ENCODE measurements around the gene NOP56.

Gene NOP56

GRCh38 chr20:2706688-2707352, 54.4 kb downstream of the NOP56 start:
- DNase-seq: no peak

DNA sequence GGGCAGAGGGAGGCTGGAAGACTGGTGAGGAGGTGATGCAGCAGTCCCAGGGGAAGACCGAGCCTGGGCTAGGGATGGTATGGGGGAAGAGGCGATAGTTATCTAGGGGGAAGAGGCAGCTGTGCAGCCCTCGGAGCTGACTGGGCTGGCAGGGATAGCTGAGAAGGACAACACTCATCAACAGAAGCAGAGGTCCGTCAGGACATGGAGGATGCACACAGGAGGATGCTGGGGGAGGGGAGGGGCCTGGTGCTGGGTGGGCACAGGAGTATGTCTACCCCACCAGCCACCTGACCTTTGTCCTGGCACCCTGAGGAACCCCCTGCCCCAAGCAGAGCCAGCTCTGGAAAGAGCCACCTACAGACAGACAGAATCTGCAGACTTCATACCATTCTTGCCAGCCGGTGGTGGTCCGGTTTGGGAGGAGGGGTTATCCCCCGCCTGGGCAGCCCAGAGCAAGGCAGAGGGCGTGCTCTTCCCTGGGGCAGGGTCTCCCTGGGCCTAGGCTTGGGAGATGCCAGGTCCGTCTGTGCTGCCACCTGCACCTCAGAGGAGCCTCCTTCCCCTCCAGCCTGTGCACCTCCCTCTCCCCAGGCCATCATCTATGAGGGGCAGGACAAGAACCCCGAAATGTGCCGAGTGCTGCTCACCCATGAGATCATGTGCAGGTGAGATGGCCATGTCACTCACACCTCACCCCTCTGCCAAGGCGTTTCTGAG, 55.1 kb downstream of the NOP56 start:
- DNase-seq: no peak

All from amniotic stem cell (primary cell).